ENCODE results near the gene CYFIP2.

The CYFIP2 gene

GRCh38 chr5:157362982-157363381, 97.1 kb downstream of the CYFIP2 start:
- DNase-seq = no peak

- no peak for DNase-seq
These were observed 99.8 kb downstream of the CYFIP2 start for GRCh38 chr5:157365732-157366131.

DNA sequence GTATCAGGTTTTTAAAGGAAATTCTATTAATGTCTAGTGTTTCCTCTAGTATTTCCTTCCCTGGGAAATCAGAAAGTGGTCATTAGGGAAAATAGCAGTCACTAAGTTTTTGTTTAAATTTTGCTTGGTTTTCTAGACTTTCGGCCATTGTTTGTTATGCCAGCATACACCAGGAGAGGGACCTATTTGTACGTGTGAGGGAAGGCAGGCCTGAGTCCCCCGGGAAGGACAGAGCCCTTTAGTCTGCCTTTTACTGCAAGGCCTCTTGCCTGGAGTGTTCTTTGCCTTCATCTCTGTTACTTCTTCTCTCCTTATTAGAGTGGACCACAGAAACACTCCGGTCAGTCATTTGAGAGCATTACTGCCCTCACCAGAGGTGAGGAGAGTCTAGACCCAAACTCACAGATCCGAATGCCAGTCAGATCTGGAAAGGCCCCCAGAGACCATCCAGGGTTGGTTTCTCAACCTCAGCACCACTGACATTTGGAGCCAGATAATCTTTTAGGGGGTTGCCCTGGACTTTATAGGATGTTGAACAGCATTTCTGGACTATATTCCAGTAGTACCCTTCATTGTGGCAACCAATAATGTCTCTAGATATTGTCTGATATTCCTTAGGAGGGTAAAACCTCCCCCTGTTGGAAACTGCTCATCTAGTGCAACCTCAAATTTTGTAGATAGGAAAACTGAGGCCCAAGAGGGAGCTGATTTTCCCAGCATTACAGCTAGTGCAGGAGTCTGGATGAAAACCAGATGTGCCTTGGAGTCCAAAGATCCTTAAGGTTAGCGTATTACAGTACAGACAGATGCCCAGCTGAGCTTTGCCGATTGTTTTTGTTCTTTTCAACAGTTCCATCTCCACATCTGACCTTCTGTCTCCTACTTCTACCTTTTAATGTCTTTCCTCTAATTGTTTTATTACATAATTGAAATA, 101.1 kb downstream of the CYFIP2 start:
- no peak for DNase-seq

GRCh38 chr5:157369507-157369906, 103.6 kb downstream of the CYFIP2 start:
- no peak for DNase-seq

DNA sequence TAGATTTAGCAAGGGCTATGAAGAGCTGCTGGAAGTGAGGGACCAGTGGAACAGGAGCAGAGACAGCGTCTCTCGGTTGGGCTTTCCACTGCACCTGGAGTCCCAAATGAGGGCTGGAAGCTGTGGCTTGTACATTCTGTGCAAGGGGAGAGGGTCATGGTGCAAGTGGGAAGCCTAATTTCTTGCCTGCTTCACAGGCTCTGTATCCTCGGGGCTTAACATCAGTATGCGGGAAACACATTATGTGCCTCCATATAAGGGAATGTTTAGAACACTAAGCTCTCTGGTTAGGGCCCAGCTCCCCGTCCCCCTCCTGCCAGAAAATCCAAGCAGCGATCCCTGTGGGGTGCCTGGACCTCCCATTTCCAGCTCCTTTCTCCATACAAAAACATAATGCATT, 105.0 kb downstream of the CYFIP2 start:
- no peak for DNase-seq

- no peak for DNase-seq
These were observed 105.9 kb downstream of the CYFIP2 start for GRCh38 chr5:157371655-157372471.

GRCh38 chr5:157372472-157372822, 106.5 kb downstream of the CYFIP2 start:
- DNase-seq = no peak

DNA sequence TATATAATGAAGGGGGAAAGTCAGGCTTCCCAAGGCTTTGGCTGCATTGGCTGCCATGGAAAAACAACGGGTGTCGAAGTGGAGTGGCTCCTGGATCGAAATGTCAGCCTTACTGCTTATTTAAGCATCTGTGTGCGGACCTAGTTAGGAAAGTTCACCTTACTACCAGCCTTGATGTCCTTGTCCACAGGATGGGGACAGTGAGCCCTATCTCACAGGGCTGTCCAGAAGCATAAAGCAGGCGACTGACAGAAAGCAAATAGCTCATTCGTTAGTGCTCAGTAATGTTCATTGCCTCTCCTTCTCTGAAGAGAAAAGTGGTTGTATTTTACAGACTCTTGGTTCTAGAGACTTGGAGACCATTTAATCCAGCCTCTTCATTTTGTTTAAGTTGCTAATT, 112.6 kb downstream of the CYFIP2 start:
- no peak for DNase-seq

GRCh38 chr5:157379983-157380382, 114.1 kb downstream of the CYFIP2 start:
- DNase-seq = no peak

DNA sequence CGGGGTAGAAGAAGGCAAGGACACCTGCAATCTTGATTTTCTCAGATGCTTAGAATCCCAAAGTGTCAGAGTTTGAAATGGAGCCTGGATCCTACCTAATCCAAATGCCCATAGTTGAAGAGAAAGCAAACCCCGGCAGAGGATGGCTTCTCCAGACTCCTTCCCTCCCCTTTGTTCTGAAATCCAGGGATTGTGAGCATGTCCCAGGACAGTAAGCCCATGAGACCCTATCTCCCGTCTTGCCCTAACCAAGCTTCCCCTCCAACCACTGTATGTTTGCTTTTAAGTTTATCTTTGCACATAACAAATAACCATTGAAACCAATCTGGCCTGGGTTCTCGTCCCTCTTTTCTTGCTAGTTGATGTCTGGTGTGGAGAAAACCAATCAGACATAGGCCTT, 115.8 kb downstream of the CYFIP2 start:
- no peak for DNase-seq

DNA sequence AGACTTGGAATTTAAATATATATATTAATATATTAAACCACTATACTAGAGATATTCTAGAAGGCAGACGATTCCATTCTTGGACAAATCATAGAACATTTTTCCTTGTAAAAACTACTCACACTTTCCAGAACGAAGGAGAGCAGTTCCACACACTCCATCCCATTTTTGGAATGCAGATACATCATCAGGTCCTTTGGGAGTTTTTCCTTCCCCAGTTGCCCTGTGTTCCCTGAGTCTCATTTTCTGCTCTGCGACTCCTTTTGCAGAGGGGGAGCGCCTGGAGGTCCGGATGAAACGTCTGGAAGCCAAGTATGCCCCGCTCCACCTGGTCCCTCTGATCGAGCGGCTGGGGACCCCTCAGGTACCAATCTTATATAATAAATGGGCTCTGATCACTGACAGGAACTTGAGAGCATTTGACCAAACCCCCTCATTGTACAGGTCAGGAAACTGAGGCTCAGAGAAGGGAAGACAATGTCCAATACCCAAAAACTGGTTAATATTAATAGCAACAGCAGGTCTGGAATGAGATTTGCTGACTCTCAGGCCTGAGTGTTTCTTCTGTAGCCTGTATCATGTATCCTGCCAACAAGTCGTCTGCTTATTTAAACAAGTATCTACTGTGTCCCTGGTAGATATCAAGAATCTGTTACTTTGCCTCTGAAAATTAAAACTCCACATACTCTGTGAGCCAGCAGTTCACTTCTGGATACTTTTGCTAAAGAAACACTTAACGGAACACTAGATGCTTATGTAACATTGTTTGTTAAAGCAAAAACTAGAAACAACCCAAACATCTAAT, 117.3 kb downstream of the CYFIP2 start:
- no peak for DNase-seq

GRCh38 chr5:157384971-157385709, 119.2 kb downstream of the CYFIP2 start:
- no peak for DNase-seq

GRCh38 chr5:157387041-157387563, 121.2 kb downstream of the CYFIP2 start:
- DNase-seq = no peak

DNA sequence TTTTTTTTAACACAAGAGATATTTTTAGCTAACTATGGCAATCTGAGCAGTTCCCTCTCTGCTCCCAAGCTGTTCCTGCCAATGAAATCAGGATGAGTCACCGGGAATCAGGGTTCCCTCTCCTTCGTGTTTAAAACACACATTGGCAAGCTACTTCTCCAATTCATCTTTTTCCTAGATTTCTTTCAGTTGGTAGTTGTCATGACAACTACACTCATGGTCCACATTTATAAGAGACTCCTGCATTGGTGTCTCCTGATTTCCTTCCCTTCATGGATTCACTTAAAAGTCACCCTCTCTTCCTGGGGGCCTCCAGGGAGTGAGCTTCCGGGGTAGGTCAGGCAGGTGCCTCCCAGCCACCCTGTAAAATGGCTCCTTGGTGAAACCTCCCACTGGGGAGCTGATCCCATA, 121.8 kb downstream of the CYFIP2 start:
- no peak for DNase-seq

DNA sequence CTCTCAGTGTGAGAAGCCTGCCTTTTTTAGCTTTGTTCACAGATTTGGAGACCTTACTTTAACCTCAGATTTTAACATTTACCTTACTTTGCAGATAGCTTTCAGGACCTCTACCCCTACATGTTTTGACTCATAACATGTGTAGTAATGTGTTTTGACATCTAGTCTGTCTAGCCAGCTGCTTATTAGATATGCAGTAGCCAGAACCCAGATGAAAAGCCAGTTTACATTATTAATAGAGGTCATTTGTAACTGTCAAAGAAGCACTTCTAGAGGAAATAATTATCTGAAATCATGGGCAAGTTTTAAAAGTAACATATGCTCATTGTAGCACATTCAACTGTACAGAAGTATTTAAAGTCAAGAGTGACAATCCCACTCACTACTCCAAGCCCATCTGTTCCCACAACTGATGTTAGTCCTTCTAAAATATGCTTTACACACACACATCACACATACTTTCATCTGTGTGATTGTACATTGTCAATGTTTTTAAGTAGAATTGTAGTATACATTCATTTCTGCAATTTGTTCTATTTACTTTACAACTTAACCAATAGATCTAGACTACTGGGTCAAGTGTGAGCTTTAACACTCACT, 122.3 kb downstream of the CYFIP2 start:
- no peak for DNase-seq

DNA sequence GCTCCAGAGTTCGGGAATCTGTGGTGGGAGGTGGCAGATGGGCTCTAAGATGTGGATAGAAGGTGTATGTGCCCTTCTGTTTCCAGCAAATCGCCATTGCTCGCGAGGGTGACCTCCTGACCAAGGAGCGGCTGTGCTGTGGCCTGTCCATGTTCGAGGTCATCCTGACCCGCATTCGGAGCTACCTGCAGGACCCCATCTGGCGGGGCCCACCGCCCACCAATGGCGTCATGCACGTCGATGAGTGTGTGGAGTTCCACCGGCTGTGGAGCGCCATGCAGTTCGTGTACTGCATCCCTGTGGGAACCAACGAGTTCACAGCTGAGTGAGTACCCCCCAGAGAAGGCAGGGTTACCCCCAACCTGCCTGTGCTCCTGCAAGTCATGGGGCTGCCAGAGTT, 123.2 kb downstream of the CYFIP2 start:
- DNase-seq = no peak

DNA sequence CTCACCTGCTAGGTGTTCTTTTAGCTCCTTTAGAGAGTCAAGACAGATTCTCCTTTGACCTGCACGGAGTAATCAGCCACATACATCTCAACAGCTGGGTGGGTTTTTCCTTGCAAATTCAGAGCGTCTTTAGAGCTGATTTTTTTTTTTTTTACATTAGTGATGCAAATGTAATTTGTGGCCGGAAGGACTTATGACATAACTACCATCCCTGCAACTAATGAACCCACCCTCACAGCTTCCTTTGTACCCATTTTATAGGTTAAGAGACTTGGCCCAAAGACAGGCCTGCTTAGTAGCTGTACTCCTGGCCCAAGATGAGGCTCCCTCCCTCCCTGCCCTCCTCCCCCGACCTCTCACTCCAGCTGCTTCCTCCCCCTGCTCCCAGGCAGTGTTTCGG, 124.2 kb downstream of the CYFIP2 start:
- no peak for DNase-seq

DNA sequence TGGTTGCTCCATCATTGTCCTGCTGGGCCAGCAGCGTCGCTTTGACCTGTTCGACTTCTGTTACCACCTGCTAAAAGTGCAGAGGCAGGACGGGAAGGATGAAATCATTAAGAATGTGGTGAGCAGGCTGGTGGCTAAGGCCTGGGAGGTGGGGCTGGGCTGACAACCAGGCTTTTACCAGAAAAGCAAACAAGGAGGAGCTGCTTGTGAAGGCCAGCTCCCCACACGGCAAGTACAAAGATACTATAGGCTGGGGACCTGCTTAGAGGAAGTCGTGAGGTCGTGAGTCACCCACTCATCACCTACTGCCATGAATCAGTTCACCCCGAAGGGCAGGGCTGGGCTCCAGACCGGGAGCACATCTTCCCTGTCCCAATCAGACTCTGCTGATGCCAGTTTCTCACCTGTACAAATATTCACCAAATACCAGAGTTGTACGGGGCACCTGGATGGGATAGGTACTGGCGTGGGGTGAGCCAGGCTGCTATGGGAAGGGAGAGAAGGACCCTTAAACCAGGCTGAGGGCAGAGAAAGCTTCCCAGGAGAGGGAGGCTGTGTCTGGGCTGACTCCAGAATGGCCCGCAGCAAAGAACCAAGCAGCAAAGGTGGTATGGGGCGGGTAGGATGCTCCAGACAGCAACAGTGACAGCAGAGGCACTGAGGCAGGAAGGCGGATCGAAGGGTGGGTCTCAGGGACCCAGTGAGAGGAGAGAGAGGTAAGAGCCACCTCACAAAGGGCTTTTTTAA, 124.8 kb downstream of the CYFIP2 start:
- DNase-seq = peak; percentile 34

DNA sequence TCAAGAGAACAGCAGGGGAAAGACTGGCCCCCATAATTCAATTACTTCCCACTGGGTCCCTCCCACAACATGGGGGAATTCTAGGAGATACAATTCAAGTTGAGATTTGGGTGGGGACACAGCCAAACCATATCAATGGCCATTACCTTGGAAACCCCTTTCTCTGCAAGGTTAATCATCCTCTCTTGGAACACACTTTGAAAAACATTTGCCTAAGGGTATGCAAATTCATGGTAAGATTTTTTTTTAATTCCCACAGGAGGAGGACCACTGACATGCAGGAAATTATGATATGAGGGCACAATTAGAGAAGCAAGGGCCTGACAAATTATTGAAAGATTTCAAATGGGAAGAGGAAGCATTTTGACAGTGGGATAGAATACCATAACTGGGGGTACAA, 132.4 kb downstream of the CYFIP2 start:
- DNase-seq = no peak

DNA sequence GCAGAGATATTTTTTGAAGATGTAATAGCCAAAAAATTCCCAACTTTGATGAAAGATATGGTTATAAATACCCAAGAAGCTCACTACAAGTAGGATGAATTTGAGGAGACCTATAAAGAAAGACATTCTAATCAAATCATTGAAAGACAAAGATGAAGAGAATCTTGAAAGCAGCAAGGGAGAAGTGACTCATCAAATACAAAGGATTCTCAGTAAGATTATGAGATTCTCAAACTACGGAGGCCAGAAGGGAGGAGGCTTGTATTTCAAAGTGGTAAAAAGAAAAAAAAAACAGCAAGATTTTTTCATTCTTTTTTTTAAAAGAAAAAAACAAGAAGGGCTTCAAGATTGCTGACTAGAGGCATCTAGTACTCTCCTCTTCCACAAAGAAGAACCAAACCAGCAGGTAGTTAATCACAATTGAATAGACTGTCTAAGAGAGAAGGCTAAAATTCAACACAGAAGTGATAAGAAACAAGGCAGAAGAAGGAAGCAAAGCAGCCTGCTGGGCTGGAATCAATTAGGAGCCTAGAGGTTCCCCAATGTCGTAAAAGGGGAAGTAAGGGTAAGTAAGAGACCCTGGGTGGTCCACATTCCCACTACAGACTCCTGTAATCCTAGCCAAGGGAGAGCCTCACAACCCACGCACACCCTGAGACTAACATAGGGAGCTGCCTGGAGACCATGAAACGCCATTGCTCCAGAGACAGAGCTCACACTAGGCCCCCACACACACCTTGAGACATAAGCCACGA, 135.0 kb downstream of the CYFIP2 start:
- DNase-seq = no peak

All from activated T-cell treated with anti-CD3 and anti-CD28 coated beads, Interleukin-2, amount 50 U/mL, for 1 hour (primary cell).